GM12878 (cell line): Measurements from ENCODE around the gene CTNNBL1. TPM values are rescaled to one million over a fixed set of nuclear protein-coding genes. Genes with fewer than 3 reads are reported as not detected.

Experiments
- ATAC-seq: fragments of 200-7000 bp; cut with Tn5 transposase; 3 replicates; pipeline ENCODE4 v1.9.1; 2020; ENCODE audit warnings: mild to moderate bottlenecking, moderate library complexity
- BruUV-seq: library from RNA; stranded (reverse); fragments of 400-500 nt; replicated peaks from 2 replicates; lab custom pipeline; 2021; lab: Mats Ljungman, UMichigan
- CTCF ChIA-PET: fragments of 300-600 bp; sonication (Branson Sonifier 250); formaldehyde crosslinking; extraction: SDS; loops from one replicate; lab custom pipeline; 2021; ENCODE audit warnings: inconsistent platforms; lab: Yijun Ruan, JAX
- POLR2A ChIA-PET: fragments of 350-600 bp; formaldehyde crosslinking; extraction: SDS; loops from one replicate; lab custom pipeline; 2021; ENCODE audit warnings: inconsistent platforms; lab: Charles Lee
- RAD21 ChIA-PET: fragments of 300-600 bp; sonication (Branson Sonifier 250); formaldehyde crosslinking; loops from one replicate; lab custom pipeline; 2023; ENCODE audit warnings: antibody characterized with exemption; ENCODE audit not compliant: unreplicated experiment; lab: Charles Lee
- SMC1A ChIA-PET: fragments of 300-600 bp; sonication (Branson Sonifier 250); formaldehyde crosslinking; loops from one replicate; lab custom pipeline; 2023; ENCODE audit not compliant: unreplicated experiment, uncharacterized antibody; lab: Charles Lee
- DNase-seq: peaks from one replicate; pipeline ENCODE4 v3.0.0-alpha.2; 2011; ENCODE audit warnings: low read depth, low spot score
- FAIRE-seq: peaks from 3 replicates; lab custom pipeline; 2011; peaks lifted over from hg19 to GRCh38; lab: Jason Lieb, UNC
- H2AFZ ChIP-seq: 2 replicates; pipeline ENCODE4 v1.6.0; 2011; ENCODE audit warnings: low read depth, low read length, control low read depth; ENCODE audit not compliant: control insufficient read depth
- H3K27ac ChIP-seq: 2 replicates; pipeline ENCODE4 v1.5.1; 2011; ENCODE audit warnings: control low read depth; ENCODE audit not compliant: control insufficient read depth, insufficient read depth
- H3K27me3 ChIP-seq, 2 experiments: replicated peaks in 1 of 2; 2 replicates each; pipeline versions ENCODE4 v1.6.0 to v1.6.1; 2011; ENCODE audit warnings: low read length in 1 of 2; ENCODE audit not compliant: control insufficient read depth in 2 of 2, insufficient read depth in 2 of 2
- H3K36me3 ChIP-seq, 2 experiments: 2 replicates each; pipeline ENCODE4 v1.5.1; 2011; ENCODE audit warnings: low read length in 1 of 2; ENCODE audit not compliant: control insufficient read depth in 2 of 2, insufficient read depth in 2 of 2
- H3K4me1 ChIP-seq: 2 replicates; pipeline ENCODE4 v1.6.1; 2011; ENCODE audit warnings: mild to moderate bottlenecking, low read length, moderate library complexity, mixed read lengths; ENCODE audit not compliant: control insufficient read depth, insufficient read depth
- H3K4me2 ChIP-seq: 2 replicates; pipeline ENCODE4 v1.6.0; 2011; ENCODE audit warnings: control low read depth; ENCODE audit not compliant: control insufficient read depth, insufficient read depth
- H3K4me3 ChIP-seq: fragments of 200-600 bp; sonication (generic); 2 replicates; pipeline ENCODE4 v1.5.1; 2016
- H3K79me2 ChIP-seq: 2 replicates; pipeline ENCODE4 v1.6.0; 2011; ENCODE audit warnings: low read length; ENCODE audit not compliant: control insufficient read depth, insufficient read depth
- H3K9ac ChIP-seq: 2 replicates; pipeline ENCODE4 v1.8.0; 2011; ENCODE audit warnings: low read length, control low read depth, mixed read lengths; ENCODE audit not compliant: control insufficient read depth, insufficient read depth
- H3K9me3 ChIP-seq: replicated peaks from 3 replicates; pipeline ENCODE4 v1.5.1; 2011; ENCODE audit warnings: mild to moderate bottlenecking, low read length; ENCODE audit not compliant: control insufficient read depth, insufficient read depth
- H4K20me1 ChIP-seq: 2 replicates; pipeline ENCODE4 v1.6.0; 2011; ENCODE audit not compliant: control insufficient read depth, insufficient read depth
- CREM ChIP-seq: IDR thresholded peaks from 2 replicates; pipeline ENCODE4 v1.6.1; 2014; ENCODE audit warnings: antibody characterized with exemption, low read depth
- EZH2 ChIP-seq: IDR thresholded peaks from 2 replicates; pipeline ENCODE4 v1.6.1; 2012; ENCODE audit warnings: low read depth, mild to moderate bottlenecking, control low read depth, inconsistent platforms, low read length, borderline replicate concordance; ENCODE audit not compliant: control insufficient read depth
- HDAC6 ChIP-seq: fragments of 200-600 bp; sonication (generic); IDR thresholded peaks from one replicate; pipeline ENCODE4 v1.8.0; 2017; ENCODE audit warnings: antibody characterized with exemption; ENCODE audit not compliant: unreplicated experiment
- JUND ChIP-seq: IDR thresholded peaks from 2 replicates; pipeline ENCODE4 v1.6.1; 2012; ENCODE audit warnings: low read depth, mild to moderate bottlenecking, low read length, improper control_type of control experiment, moderate library complexity
- NBN ChIP-seq: fragments of 450-650 bp; IDR thresholded peaks from 2 replicates; pipeline ENCODE4 v1.6.1; 2016
- RAD21 ChIP-seq: IDR thresholded peaks from 2 replicates; pipeline ENCODE4 v1.6.1; 2011; ENCODE audit warnings: mild to moderate bottlenecking, low read depth, low read length, moderate library complexity; ENCODE audit not compliant: insufficient read depth
- TARDBP ChIP-seq: IDR thresholded peaks from 2 replicates; pipeline ENCODE4 v1.6.1; 2016; ENCODE audit warnings: borderline replicate concordance
- WGBS: methylation state at CpG from one replicate; pipeline ENCODE4 v1.1.6; 2016; ENCODE audit warnings: low lambda C conversion rate; ENCODE audit not compliant: insufficient replicate concordance, insufficient coverage; ENCODE audit errors: missing lambda C conversion rate; 5-methylcytosine and 5-hydroxymethylcytosine counted together
- in situ Hi-C: fragments of 300-500 bp; cut with MboI; formaldehyde crosslinking; loops from 9 replicates; pipeline ENCODE4 v1.14.3; 2018; ENCODE audit warnings: mixed read lengths
- intact Hi-C: fragments of 100-400 bp; cut with micrococcal nuclease; formaldehyde crosslinking; loops from one replicate; pipeline ENCODE4 v1.14.2; 2022; ENCODE audit not compliant: unreplicated experiment
- polyA plus RNA-seq, 11 experiments: library from polyadenylated mRNA; depleted of rRNA in 4 of 11; unstranded in 6 of 11; stranded (reverse) in 5 of 11; fragments of >200 nt; fragmentation: Nextera tagmentation in 4 of 11; fragmentation: Illumina TruSeq in 1 of 11; extraction: Ambion mirVana in 4 of 11; extraction: Trizol in 1 of 11; gene quantifications; 1 replicate in 1 of 11; 2 replicates in 10 of 11; pipeline versions ENCODE4 v1.2.1 to v1.2.3, GENCODE V29; 2011 to 2016; ENCODE audit warnings: inconsistent platforms in 2 of 11, missing spikeins in 2 of 11, low read depth in 1 of 11
- total RNA-seq, 4 experiments: library from RNA; depleted of rRNA in 3 of 4; stranded (reverse); fragments of >200 nt in 3 of 4; fragmentation: Illumina TruSeq in 1 of 4; extraction: Trizol in 1 of 4; gene quantifications; 2 replicates each; pipeline versions ENCODE4 v1.2.1 to v1.2.3, GENCODE V29; 2013 to 2021
- TF ChIP-seq, protein P1 (sequence below): fragments of 450-650 bp; IDR thresholded peaks from 2 replicates; pipeline ENCODE4 v1.6.1; 2017; ENCODE audit warnings: mild to moderate bottlenecking
- TF ChIP-seq, protein P2 (sequence below): IDR thresholded peaks from 2 replicates; pipeline ENCODE4 v1.6.1; 2012; ENCODE audit warnings: improper control_type of control experiment, low read depth, low read length; ENCODE audit not compliant: insufficient replicate concordance
- TF ChIP-seq, protein P3 (sequence below): fragments of 450-650 bp; conservative IDR thresholded peaks from 2 replicates; pipeline ENCODE4 v1.6.1; 2017; ENCODE audit warnings: mild to moderate bottlenecking, moderate library complexity
- TF ChIP-seq, protein P4 (sequence below): fragments of 450-650 bp; IDR thresholded peaks from 2 replicates; pipeline ENCODE4 v1.6.1; 2017; ENCODE audit warnings: borderline replicate concordance

Gene CTNNBL1
- total and polyA plus RNA-seq, 10 of the 15 experiments (the other 5 are each of a cell fraction or from before 2014, with no cell fraction given), result 43.1 to 102 (median 67.8) TPM

DNA sequence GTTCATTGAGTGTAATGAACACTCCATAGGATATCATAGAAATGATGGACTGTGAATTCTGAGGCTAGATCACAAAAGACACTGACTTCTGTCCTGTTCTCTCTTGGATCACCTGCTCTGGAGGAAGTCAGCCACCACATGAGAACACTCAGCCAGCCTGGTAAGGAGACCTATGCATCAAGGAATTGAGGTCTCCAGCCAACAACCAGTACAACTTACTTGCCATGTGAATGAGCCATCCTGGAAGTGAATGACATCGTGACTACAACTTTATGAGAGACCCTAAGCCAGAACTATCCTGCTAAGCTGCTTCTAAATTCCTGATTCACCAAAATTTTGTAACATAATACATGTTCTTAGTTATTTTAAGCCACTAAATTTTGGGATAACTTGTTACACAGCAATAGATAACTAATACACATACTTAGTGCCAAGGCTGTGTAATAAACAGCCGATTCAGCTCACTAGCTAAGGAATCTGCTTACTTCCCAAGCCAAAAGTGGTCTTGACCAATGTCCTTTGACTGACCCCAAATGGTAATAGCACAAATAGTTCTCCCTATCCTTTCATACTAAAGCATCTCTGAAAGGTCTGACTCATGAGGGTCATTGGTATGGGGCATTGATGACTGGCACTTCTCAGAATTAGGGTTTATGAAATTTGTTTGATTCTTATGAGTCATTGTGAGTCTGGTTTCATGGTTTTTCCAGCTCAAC lies 6.9 kb upstream of the CTNNBL1 start (continued):
- TF ChIP-seq JUND (no peak), NBN (no peak)
- TF ChIP-seq, protein P1, sequence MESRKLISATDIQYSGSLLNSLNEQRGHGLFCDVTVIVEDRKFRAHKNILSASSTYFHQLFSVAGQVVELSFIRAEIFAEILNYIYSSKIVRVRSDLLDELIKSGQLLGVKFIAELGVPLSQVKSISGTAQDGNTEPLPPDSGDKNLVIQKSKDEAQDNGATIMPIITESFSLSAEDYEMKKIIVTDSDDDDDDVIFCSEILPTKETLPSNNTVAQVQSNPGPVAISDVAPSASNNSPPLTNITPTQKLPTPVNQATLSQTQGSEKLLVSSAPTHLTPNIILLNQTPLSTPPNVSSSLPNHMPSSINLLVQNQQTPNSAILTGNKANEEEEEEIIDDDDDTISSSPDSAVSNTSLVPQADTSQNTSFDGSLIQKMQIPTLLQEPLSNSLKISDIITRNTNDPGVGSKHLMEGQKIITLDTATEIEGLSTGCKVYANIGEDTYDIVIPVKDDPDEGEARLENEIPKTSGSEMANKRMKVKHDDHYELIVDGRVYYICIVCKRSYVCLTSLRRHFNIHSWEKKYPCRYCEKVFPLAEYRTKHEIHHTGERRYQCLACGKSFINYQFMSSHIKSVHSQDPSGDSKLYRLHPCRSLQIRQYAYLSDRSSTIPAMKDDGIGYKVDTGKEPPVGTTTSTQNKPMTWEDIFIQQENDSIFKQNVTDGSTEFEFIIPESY, result no peak
- TF ChIP-seq, all 136 proteins: peak for 0

DNA sequence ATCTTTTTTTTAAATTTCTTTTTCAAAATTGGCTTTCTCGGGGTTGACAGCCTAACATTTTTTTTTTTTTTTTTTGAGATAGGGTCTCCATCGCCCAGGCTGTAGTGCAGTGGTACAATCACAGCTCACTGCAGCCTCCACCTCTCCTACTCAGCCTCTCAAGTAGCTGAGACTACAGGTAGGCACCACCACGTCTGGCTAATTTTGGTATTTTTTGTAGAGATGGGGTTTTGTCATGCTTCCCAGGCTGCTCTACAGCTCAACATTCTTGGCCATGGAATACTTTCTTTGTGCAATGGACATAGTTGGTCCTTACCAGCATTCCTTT lies 6.4 kb upstream of the CTNNBL1 start:
- ATAC-seq (no peak), FAIRE-seq (no peak), DNase-seq (no peak)
- no peaks in the 10 kb centered on the region for H3K79me2 ChIP-seq
- no peak overlapping the region for H3K4me2 ChIP-seq
- no peaks in the 10 kb centered on the region for H4K20me1 ChIP-seq
- no TSS peak for BruUV-seq
- no peak overlapping the region for H3K4me3 ChIP-seq
- no peaks in the 10 kb centered on the region for H3K4me1 ChIP-seq
- in situ Hi-C loops, result no loop called here
- CTCF ChIA-PET, result no interaction called here
- RAD21 ChIA-PET, result no interaction called here
- WGBS, result 0% methylated on average over 3 of the region's 3 CpGs
- H3K36me3 ChIP-seq, result no peaks in the 10 kb centered on the region
- no peaks in the 10 kb centered on the region; a peak in 1 of 4 replicates for H3K27me3 ChIP-seq
- POLR2A ChIA-PET, result interaction anchor here (0.7 kb wide), 1 partner anchor 17 kb away, joined by 5 read pairs; no protein-coding TSS in a partner anchor
- H3K9ac ChIP-seq, result no peak overlapping the region
- intact Hi-C loops, result no loop called here
- H3K9me3 ChIP-seq, result no peaks in the 10 kb centered on the region
- SMC1A ChIA-PET, result interaction anchor here (1.3 kb wide), 1 partner anchor 10 kb away, joined by 3 read pairs; no protein-coding TSS in a partner anchor
- H3K27ac ChIP-seq, result no peak overlapping the region
- H2AFZ ChIP-seq, result no peak overlapping the region
- TF ChIP-seq, protein P2, sequence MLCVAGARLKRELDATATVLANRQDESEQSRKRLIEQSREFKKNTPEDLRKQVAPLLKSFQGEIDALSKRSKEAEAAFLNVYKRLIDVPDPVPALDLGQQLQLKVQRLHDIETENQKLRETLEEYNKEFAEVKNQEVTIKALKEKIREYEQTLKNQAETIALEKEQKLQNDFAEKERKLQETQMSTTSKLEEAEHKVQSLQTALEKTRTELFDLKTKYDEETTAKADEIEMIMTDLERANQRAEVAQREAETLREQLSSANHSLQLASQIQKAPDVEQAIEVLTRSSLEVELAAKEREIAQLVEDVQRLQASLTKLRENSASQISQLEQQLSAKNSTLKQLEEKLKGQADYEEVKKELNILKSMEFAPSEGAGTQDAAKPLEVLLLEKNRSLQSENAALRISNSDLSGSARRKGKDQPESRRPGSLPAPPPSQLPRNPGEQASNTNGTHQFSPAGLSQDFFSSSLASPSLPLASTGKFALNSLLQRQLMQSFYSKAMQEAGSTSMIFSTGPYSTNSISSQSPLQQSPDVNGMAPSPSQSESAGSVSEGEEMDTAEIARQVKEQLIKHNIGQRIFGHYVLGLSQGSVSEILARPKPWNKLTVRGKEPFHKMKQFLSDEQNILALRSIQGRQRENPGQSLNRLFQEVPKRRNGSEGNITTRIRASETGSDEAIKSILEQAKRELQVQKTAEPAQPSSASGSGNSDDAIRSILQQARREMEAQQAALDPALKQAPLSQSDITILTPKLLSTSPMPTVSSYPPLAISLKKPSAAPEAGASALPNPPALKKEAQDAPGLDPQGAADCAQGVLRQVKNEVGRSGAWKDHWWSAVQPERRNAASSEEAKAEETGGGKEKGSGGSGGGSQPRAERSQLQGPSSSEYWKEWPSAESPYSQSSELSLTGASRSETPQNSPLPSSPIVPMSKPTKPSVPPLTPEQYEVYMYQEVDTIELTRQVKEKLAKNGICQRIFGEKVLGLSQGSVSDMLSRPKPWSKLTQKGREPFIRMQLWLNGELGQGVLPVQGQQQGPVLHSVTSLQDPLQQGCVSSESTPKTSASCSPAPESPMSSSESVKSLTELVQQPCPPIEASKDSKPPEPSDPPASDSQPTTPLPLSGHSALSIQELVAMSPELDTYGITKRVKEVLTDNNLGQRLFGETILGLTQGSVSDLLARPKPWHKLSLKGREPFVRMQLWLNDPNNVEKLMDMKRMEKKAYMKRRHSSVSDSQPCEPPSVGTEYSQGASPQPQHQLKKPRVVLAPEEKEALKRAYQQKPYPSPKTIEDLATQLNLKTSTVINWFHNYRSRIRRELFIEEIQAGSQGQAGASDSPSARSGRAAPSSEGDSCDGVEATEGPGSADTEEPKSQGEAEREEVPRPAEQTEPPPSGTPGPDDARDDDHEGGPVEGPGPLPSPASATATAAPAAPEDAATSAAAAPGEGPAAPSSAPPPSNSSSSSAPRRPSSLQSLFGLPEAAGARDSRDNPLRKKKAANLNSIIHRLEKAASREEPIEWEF, result no peak
- no peak for TF ChIP-seq RAD21
- TF ChIP-seq, protein P3, sequence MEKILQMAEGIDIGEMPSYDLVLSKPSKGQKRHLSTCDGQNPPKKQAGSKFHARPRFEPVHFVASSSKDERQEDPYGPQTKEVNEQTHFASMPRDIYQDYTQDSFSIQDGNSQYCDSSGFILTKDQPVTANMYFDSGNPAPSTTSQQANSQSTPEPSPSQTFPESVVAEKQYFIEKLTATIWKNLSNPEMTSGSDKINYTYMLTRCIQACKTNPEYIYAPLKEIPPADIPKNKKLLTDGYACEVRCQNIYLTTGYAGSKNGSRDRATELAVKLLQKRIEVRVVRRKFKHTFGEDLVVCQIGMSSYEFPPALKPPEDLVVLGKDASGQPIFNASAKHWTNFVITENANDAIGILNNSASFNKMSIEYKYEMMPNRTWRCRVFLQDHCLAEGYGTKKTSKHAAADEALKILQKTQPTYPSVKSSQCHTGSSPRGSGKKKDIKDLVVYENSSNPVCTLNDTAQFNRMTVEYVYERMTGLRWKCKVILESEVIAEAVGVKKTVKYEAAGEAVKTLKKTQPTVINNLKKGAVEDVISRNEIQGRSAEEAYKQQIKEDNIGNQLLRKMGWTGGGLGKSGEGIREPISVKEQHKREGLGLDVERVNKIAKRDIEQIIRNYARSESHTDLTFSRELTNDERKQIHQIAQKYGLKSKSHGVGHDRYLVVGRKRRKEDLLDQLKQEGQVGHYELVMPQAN, result no peak
- TF ChIP-seq HDAC6, result no peak
- TF ChIP-seq, protein P4, sequence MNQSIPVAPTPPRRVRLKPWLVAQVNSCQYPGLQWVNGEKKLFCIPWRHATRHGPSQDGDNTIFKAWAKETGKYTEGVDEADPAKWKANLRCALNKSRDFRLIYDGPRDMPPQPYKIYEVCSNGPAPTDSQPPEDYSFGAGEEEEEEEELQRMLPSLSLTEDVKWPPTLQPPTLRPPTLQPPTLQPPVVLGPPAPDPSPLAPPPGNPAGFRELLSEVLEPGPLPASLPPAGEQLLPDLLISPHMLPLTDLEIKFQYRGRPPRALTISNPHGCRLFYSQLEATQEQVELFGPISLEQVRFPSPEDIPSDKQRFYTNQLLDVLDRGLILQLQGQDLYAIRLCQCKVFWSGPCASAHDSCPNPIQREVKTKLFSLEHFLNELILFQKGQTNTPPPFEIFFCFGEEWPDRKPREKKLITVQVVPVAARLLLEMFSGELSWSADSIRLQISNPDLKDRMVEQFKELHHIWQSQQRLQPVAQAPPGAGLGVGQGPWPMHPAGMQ, result no peak
- no peak for TF ChIP-seq TARDBP
- no peak for TF ChIP-seq CREM
- no peak for TF ChIP-seq EZH2
